Activated CD4-positive, alpha-beta T cell treated with anti-CD3 and anti-CD28 coated beads, Interleukin-2, amount 50 U/mL, for 1 hour (primary cell): Measurements from ENCODE around the gene NOD2.
A peak's percentile ranks its signal among the peaks of the same experiment; 100 is the strongest.

Experiments
- DNase-seq: peaks from one replicate; pipeline ENCODE4 v3.0.0-alpha.2; 2020

The NOD2 gene

DNA sequence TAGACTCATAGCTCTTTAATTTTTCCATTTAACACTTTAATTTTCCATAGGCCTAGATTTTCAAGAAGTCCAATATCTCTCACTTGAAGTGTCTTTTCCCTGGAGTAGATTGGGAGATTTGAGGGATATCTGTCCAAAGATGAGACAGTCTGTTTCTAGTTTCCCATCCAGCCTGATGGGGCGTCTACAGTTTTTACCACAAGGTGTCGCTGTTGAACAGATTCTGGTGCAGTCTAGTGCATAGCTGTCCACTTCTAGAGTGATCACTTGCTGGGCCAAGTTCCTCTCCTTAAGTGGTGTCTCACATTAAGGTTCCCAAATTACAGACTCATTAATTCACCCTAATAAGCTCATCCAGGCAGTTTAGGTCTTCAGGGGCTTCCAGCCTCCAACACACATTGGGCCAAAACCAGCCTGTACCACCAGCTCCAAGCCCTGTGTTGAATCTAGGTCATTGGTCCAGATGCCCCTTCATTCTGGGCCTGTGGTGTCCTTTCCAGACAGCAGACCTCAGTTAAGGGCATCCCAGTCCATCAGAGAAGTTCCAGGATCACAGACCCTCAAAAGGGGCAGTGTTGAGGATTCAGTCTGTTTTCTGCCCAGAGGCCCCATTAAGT lies 21.7 kb upstream of the NOD2 start:
- DNase-seq, result peak; percentile 54

DNA sequence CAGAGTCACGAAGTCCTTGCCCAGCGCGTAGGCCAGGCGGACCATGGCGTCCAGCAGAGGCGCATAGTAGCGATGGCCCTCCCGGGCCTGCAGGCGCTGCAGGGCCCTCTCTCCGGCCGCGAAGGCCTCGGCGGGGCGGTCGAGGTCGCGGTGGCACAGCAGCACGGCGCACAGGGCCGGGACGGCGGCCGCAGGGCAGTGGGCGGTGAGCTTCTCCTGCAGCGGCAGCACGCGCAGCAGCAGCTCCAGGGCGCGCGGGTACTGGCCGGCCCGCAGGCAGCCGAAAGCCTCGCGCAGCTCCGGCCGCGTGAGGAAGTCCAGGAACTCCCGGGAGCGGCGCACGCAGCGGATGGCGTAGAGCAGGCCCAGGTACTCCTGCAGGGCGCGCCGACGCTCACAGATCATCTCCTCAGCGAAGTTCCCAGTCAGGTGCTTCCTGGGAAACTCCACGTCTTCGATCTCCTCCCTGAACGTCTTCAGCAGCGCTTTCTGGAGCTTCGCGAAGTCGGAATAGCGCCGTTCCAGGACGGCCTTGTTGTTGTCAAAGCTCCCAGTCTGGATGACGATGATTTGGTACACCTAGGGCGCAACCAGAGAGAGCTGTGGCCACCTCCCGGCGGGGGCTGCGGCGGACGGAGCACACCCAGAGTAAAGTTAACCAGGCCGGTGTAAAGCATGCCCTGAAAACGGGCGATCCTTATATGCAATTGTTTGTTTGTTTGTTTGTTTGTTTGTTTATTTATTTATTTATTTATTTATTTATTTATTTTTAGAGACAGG lies 19.7 kb upstream of the NOD2 start:
- DNase-seq, result no peak

DNA sequence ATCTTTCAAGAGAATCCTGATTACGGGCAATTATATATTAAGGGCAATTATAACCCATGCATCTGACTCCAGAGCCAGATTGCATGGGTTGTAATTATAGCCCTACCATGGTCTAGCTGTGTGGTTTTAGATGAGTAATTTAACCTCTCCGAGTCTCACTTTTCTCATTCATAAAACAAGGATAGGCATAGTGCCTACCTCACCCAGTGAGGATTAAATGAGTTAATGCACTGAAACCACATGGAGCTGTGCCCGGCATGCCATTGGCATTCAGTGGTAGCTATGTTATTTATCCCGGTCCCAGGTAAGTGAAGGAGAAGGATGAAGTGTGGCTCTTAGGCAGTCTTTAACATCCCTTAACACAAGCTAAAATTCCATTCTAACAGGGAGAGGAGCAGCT lies 18.6 kb upstream of the NOD2 start:
- DNase-seq, result no peak

DNA sequence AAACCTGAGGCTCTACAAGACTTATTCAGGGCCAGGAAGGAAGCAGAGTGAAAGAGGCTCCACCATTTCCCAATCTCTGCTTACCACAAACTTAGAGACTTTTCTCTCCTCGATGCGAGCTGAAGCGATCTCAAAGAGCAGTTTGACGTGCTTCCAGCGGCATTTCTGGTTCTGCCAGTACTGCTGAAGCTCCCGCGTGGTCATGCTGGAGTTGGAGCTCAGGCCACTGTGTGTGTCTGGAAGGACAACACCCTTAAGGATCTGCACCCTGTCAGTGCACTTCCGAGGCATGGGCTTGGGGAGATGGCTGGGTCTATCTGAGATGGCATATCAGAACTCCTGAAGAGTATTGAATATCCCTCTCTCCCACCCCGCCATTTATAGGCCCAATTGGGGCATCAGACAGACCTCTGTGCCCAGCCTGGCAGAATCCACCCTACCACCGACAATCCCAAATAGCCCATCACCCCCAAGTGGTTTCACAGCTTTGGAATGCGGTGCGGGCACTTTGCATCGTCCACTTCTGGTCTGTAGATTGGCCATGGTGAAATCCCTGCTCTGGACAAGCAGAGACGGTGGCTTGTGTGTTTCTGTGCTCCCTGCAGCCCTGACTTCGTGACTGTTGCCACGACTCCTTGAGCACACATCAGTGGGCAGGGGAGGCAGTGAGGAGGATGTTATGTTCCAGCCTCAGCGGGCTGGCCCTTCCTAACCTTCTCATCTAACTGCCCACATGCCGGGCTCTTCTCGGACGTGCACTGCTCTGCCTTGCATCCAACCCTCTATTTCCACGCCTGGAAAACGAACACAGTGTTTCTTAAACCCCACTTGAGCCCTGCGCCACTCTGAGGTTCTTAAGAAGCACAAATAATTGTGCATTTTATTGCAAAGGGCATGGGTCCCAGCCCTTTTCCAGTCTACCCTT lies 17.5 kb upstream of the NOD2 start:
- no peak for DNase-seq

DNA sequence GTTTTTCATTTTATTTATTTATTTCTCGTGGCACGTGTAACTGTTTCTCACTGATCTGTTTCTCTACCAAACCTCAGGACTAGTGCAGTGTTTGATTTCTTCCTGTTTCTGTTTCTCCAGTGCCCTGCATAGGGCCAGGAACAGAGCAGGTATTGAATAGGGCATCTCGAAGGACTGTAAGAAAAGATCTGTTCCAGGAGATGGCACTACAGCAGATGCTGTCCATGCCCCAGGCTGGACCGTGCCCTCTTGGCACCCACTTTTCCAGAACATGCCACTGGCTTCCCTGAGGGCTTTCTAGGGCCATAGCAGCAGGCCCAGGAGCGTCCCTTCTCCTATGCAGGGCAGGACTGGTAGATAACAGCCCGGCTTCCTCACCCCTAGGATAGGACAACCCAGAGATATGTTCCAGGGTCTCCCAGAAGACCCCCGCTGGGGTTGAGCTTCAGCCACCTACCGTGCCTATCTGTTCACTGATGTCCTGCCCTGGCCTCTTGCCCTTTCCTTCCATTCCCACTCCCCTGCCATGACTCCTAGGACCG lies 16.7 kb upstream of the NOD2 start:
- no peak for DNase-seq

DNA sequence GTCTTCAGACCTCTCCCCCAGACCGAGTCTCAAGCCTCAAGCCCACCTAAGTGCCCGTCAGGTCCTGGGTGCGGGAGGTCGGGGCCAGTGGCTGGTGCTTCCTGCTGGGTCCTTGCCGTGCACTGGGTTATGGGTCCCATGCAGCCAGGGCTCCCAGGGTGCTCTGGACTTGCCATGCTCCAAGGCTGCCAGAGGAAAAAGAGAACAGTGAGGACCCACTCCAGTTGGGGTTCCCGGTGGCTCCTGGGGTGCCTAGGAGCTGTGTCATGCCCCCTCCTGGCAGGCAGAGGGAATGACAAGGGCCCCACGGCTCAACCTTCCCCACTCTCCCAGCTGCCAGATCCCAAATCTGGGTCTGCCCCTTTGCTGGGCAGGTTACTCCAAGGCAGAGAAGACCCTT lies 16.1 kb upstream of the NOD2 start:
- DNase-seq, result no peak

DNA sequence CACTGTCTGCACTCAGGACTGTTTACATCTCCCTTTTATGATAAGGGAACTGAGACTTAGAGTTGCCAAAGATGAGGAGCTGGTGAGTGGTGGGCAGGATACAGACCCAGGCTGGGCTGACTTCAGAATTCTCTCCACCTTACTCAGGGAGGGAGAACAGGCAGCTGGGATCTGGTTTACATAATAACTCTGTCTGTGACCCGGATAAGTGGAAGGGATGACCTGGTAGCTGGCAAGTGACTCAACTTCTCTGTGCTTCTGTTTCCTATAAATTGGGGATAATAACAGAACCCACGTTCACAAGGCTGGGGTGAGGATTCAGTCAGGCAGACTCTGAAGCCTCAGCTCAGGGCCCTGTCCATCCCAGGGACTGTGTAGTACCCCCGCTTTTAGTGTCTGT lies 14.9 kb upstream of the NOD2 start:
- DNase-seq, result no peak

DNA sequence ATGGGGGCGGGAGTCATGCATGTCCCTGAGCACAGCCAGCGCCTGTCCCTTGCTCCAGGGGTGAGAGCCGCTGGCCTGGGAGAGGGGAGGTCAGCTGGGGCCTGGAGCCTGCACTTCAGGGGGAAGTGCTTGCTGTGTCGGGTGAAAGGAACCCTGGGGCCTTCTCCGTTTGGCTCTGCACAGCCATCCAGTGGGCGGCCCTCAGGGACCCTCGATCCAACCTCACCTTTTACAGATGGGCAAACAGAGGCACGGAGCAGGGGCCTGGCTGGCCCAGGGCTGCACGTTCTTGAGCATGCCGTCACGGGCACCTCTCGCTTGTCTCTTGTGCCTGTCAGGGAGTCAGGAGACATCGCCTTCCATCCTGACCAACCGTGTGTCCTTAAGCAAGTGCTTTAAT lies 14.1 kb upstream of the NOD2 start:
- DNase-seq, result no peak

DNA sequence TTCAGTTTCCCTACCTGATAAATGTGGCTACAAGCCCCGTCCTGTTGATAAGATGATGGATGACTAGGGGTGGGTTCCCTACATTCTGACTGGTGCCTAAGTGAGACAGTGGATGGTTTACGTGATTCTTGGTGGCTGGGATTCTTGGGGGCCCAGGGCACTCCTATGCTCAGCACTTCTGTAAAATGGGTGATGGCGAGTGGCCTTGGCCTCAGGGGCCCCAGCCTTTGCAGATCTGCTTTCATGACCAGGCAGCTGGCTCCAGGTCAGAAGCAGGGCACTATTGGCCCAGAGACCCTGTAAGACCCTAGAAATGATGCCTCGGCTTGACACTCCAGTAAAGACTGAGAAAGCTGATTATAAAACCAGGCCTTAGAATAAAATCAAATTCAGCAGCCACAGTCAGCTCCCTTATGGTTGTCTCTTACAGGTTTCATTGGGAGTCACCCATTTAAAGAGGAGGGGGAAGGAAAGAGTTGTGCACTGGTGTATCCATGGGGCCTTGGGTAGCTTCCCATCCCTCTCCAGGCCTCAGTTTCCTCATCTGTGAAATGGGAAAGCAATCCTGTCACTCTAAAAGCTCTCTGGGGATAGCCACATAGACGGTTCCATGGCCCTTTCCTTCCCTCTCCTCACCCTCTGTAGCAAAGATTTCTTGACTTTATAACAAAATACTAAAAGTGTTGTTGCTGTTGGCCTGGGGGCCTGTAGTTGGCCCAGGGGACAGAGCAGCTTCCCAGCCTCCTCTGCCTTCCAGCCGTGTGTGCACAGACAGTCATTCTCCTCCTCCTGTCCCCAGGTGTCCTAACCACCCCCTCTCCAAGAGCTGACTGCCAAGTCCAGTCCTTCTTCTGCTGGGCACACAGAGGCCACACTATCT lies 13.5 kb upstream of the NOD2 start:
- DNase-seq, result no peak

DNA sequence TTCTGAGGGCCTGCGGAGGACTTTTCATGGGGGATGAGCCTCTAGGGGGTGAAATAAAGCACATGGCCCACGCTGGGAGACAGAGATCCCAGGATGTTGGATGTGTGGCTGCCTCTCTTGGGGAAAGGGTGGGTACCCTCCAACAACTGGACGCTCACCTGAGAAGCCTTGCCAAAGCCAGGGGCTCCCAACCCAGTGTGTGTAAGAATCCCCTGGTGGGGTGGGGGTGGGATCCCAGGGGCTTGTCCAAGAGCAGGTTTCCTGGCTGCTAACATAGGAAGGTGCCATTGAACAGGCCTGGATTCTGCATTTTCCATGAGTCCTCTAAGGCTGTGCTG lies 12.9 kb upstream of the NOD2 start:
- no peak for DNase-seq

DNA sequence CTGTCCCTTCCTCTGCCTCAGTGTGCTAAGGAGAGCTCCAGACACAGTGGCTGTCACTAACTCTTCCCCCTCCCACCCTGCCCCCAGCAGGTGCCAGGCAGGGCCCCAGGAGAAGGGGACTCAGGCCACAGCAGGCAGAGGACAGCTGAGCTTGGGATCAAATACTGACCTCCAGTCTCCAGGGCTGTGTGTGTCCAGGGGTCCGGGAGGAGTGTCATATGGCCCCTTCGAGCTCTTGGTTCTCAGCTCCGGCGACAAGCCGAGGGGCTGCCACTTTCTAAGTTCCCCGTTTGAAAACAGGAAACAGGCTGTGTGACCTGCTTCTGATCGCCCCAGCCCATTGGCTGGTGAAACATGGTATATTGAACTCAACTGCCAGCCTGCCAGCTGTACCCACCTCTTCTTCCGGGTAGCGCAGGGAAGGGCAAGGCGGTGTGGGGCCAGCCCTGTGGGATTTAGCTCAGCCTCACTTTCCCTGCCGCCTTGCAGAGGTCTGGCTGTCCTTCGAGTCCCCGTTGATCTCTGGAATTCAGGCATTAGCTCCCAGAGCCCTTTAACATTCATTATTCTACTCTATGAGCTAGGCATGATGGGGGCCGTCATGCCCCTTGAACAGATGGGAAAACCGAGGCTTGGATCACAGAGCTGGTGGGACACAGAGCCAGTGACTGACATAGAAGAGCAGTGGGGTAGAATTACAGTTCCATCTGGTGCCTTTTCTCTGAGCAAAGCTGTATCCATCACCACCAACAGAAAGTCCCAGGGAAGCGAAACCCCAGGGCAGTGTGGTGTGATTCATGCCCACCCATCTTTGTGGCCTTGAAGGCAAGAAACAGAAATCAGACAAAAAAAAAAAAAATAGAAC lies 12.2 kb upstream of the NOD2 start, which contains the start of gene SNX20:
Gene SNX20, minus strand, starts transcription at position 292 of the 865 bp plus-strand sequence. CDS start 3,786 bp downstream, outside the sequence.
- peak; percentile 59 for DNase-seq

DNA sequence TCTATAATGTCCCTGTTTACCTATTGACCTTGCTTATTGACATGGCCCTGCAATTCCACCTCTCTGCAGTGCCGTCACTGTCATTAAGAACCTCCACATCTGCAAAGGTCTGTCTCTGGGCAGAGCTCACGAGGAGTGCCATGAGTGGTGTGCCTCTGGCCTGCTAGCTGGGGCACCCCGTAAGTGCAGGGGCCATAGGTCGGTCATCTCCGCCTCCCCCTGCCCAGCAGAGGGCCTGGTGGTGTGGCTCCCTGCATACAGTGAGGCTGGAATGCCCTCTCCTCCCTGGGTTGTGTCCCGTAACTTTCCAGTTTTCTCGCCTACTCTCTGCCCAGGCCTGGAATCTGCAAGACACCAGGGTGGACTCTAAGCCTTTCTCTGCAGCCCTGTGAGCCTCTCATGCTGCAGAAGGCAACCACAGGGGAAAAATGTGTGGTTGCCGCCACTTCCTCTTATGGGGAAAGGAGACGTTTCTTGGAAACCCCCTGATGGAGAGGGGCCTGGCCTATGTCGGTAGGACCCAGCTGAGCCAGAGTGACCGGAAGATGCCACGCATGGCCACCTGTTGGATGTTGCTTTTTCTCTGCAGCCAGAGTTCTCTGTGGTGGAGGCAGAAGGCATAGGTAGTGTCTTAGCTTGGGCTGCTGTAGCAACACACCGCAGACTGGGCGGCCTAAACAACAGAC lies 9.6 kb upstream of the NOD2 start:
- DNase-seq, result no peak

DNA sequence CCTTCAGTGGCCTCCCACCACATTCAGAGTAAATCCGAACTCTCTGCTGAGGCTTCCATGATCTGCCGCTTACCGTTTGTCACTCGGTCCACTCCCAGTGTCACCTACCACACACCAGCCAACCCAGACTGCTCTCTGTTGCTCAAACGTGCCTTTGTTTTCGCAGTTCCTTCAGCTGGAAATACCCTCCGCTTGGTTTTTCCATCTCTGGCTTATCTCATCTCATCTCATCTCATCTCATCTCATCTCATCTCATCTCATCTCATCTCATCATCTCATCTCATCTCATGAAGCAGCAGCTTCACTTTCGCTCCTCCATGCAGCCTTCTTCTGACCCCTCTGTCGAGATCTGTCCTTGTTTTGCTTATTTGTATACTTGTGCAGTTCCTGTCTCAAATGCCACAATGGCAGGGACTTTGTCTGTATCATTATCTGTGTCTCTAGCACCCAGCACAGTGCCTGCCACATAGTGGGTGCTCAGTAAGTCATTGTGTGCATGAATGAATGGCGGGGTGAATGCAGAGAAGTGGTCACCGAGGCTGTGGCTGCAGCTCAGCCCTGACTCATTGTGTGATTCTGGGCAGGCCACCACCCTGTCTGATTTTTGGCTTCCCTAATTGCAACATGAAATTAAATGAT lies 8.5 kb upstream of the NOD2 start:
- no peak for DNase-seq

DNA sequence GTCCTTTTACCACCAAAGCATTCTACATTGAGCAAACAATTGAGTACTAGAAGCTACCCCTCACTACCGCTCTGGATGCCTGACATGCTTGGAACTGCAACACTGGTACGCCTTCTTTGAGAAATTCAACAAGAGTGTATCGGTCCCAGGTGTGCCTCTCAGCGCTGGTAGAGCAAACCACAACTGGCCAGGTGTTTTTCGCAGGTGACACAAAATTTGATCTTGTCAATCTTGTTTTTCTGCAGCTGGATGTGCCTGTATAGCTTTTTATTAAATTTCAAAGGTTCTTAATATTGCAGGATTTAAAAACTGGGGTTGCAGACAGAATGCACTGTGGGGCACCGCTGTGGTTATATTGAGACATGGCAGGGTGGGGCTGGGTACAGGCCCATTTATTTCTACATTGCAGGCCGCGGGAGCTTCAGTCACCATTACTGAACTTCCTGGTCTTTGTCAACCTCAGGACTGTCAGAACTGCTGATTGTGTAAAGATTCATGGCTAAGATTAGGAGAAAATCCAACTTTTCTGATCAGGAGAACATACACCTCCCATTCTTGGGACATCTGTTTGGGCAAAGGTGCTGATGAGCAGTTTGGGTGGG lies 7.8 kb upstream of the NOD2 start:
- no peak for DNase-seq

DNA sequence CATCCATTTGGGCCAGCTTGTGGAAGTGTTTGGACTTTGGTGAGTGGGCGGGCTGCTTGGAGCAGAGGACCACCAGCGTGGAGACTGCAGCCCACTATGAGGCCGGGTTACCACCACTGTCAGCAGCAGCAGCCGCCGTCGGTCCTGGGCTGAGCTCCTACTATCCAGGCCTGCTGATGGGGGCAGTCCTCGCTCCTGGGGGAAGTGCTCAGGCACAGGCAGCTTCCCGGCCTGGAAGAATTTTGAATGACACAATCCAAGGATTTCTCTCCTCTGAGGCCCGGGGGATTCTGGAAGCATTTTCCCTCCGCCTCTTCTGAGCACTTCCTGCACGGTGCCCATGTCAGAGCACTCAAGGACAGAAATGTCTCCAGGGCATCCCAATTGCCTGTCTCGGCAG lies 5.3 kb upstream of the NOD2 start:
- no peak for DNase-seq

DNA sequence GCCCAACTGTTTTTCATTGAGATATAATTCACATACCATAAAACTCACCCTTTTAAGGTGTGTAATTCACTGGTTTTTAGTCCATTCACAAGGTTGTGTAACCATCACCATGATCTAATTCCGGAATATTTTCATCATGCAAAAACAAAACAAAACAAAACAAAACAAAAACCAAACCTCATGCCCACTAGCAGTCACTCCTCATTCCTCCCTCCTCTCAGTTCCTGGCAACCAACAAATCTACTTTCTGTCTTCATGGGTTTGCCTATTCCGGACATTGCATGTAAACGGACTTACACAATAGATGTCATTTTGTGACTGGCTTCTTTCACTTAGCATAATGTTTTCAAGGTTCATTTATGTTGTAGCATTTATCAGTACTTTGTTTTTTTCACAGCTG lies 4.5 kb upstream of the NOD2 start:
- DNase-seq, result no peak

DNA sequence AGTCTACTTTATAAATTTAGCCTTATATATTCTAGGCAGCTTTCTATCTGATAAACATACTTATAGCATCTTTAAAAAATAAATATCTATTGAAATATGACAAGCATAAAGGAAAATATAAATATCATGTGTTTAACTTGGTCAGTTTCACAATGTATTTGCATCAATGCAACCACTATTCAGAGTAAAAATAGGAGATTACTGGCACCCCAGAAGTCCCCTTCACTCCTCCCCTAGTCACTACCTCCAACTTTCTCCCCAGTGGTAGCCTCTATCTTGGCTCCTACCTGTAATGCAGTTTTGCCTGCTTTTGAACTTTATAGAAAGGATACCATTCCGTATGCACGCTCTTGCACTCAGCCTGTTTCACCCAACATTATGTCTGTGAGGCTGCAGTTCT lies 3.2 kb upstream of the NOD2 start:
- DNase-seq, result no peak

DNA sequence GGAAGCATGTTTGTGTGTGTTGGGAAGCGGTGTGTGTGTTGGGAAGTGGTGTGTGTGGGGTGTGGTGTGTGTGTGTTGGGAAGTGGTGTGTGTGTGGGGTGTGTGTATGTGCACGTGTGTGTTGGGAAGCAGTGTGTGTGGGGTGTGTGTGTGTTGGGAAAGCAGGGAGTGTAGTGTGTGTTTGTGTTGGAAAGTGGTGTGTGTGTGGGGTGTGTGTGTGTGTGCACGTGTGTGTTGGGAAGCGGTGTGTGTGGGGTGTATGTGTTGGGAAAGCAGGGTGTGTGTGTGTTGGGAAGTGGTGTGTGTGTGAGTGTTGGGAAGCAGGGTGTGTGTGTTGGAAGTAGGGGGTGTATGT lies 785 bp upstream of the NOD2 start:
- DNase-seq, result no peak

DNA sequence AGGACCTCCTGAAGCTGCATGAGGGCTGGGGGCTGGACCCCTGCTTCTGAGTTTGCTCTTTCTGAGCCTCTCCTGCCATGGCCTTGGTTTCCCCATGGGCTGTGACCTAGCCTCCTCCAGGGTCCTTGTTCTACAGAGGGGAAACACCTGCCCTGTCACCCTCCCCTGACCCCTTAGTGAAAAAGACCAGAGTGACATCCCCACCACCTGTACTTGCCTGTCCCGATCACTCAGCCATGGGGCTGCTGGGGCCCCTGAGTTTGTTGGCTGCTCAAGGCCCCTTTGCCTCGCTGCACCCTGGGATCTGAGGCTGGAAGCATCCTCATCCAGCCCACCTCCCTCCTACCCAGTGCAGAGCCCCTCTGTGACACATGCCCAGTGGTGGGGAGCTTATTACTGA lies 800 bp downstream of the NOD2 start:
- DNase-seq, result no peak
